ENCODE results near the gene CCDC85C. TPM values are rescaled to one million over a fixed set of nuclear protein-coding genes. Genes with fewer than 3 reads are reported as not detected.
A peak's percentile ranks its signal among the peaks of the same experiment; 100 is the strongest.

The CCDC85C gene
- total RNA-seq, 1 experiment from 2014 or later, result 35.8 TPM

GRCh38 chr14:99475179-99475578 lies 128.8 kb downstream of the CCDC85C start:
- Mint-ChIP-seq H3K4me3 (no peak overlapping the region), H3K27ac (peak overlapping the region; percentile 43), H3K36me3 (no peaks in the 10 kb centered on the region), H3K4me1 (peaks cover 37% of the 10 kb centered on the region), H3K9me3 (no peaks in the 10 kb centered on the region), H3K27me3 (ENCODE audit: low read depth) (no peaks in the 10 kb centered on the region)
- ATAC-seq, result peak; percentile 57
- ChIA-PET POLR2A (no interaction called here), CTCF (no interaction called here)
- DNase-seq (ENCODE audit: low spot score), result no peak
- TF ChIP-seq TEAD1 (CRISPR knock-in tag; IDR thresholded peaks at IDR 0.05), result no peak
- TF ChIP-seq NFE2L1 (CRISPR knock-in tag; IDR thresholded peaks at IDR 0.05), result no peak
- TF ChIP-seq MAX (CRISPR knock-in tag; IDR thresholded peaks at IDR 0.05), result 0 out of 2 replicates have a peak, but pooled peaks have one; percentile 16
- no peak for TF ChIP-seq AR (CRISPR knock-in tag; IDR thresholded peaks at IDR 0.05)
- no peak for TF ChIP-seq PREB (CRISPR knock-in tag; IDR thresholded peaks at IDR 0.05; ENCODE audit: borderline replicate concordance)
- TF ChIP-seq CREB1 (CRISPR knock-in tag; IDR thresholded peaks at IDR 0.05), result no peak

- TF ChIP-seq HMGXB4 (CRISPR knock-in tag; IDR thresholded peaks at IDR 0.05) (no peak), EMX1 (CRISPR knock-in tag; IDR thresholded peaks at IDR 0.05) (no peak), PRRX2 (CRISPR knock-in tag; IDR thresholded peaks at IDR 0.05) (no peak), FOXK1 (CRISPR knock-in tag; IDR thresholded peaks at IDR 0.05) (no peak), CREB1 (CRISPR knock-in tag; IDR thresholded peaks at IDR 0.05) (no peak), ZNF425 (CRISPR knock-in tag; conservative IDR thresholded peaks at IDR 0.05) (no peak), NFATC4 (CRISPR knock-in tag; IDR thresholded peaks at IDR 0.05) (no peak), ATF1 (CRISPR knock-in tag; IDR thresholded peaks at IDR 0.05) (no peak)
- CTCF ChIA-PET, result interaction anchor here (0.6 to 1.2 kb wide), 3 partner anchors 11 to 103 kb away, joined by 3 to 4 read pairs (median 3); no protein-coding TSS in a partner anchor
- POLR2A ChIA-PET, result no interaction called here
- Mint-ChIP-seq H3K4me1 (peaks cover 39% of the 10 kb centered on the region), H3K4me3 (no peak overlapping the region), H3K9me3 (no peaks in the 10 kb centered on the region), H3K27me3 (ENCODE audit: low read depth) (no peaks in the 10 kb centered on the region), H3K27ac (peak overlapping the region; percentile 46; the same call in 1 of the 2 replicates), H3K36me3 (no peaks in the 10 kb centered on the region)
- no peak for DNase-seq (ENCODE audit: low spot score)
- no peak for ATAC-seq
Measured at GRCh38 chr14:99473458-99473857, 130.5 kb downstream of the CCDC85C start.

- peaks cover 39% of the 10 kb centered on the region for H3K4me1 Mint-ChIP-seq
- no peaks in the 10 kb centered on the region for H3K27me3 Mint-ChIP-seq (ENCODE audit: low read depth)
- DNase-seq (ENCODE audit: low spot score), result no peak
- no peak for ATAC-seq
- H3K9me3 Mint-ChIP-seq, result no peaks in the 10 kb centered on the region
- 0 out of 2 replicates have a peak overlapping the region, but pooled peaks have one; percentile 46 for H3K27ac Mint-ChIP-seq
- no peaks in the 10 kb centered on the region for H3K36me3 Mint-ChIP-seq
- ChIA-PET POLR2A (no interaction called here), CTCF (interaction anchor here (1.1 to 1.2 kb wide), 2 partner anchors 11 to 33 kb away, joined by 3 to 4 read pairs; no protein-coding TSS in a partner anchor)
- no peak overlapping the region for H3K4me3 Mint-ChIP-seq
- TF ChIP-seq ZNF396 (CRISPR knock-in tag; IDR thresholded peaks at IDR 0.05; ENCODE audit: borderline replicate concordance) (no peak), KAT7 (CRISPR knock-in tag; IDR thresholded peaks at IDR 0.05; ENCODE audit: borderline replicate concordance) (no peak), NFYB (CRISPR knock-in tag; conservative IDR thresholded peaks at IDR 0.05; ENCODE audit: low read depth) (no peak), SMAD4 (CRISPR knock-in tag; IDR thresholded peaks at IDR 0.05) (no peak), FOXP1 (CRISPR knock-in tag; IDR thresholded peaks at IDR 0.05; ENCODE audit: borderline replicate concordance) (no peak), USF2 (CRISPR knock-in tag; IDR thresholded peaks at IDR 0.05) (no peak), PRRX2 (CRISPR knock-in tag; IDR thresholded peaks at IDR 0.05) (no peak), ZNF263 (CRISPR knock-in tag; IDR thresholded peaks at IDR 0.05; ENCODE audit: low read depth) (no peak), FOXJ3 (CRISPR knock-in tag; IDR thresholded peaks at IDR 0.05; ENCODE audit: borderline replicate concordance) (no peak), ZNF317 (CRISPR knock-in tag; IDR thresholded peaks at IDR 0.05; ENCODE audit: borderline replicate concordance, low read depth) (no peak), FOXK1 (CRISPR knock-in tag; IDR thresholded peaks at IDR 0.05) (no peak), GABPB1 (CRISPR knock-in tag; IDR thresholded peaks at IDR 0.05) (no peak)
Measured at GRCh38 chr14:99472937-99473336, 131.1 kb downstream of the CCDC85C start.
